Activated CD8-positive, alpha-beta memory T cell treated with anti-CD3 and anti-CD28 coated beads, Interleukin-2, amount 50 U/mL, for 1 hour (primary cell): Measurements from ENCODE around the gene DSE.

Experiments used
- DNase-seq: peaks from one replicate; pipeline ENCODE4 v3.0.0-alpha.2; 2020; ENCODE audit errors: extremely low read depth

Gene DSE

DNA sequence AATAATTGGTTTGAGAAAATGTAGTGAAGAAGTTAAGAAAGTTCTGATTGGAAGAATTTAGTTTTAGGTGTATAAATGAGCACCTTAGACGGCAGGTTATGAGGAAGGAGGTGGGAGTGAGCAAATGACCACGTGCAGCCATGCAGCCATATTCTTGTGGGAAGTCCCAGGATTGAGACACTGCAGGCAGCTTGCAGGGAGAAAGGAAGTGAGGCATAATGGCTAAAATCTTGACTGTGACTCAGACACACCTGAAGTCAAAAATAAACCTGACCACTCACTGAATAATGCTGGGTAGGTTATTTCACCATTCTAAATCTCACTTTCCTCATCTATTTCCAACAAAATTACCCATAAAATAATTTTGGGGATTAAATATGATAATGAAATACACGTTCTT lies 16.6 kb downstream of the DSE start:
- DNase-seq = no peak

GRCh38 chr6:116388924-116389323 lies 18.2 kb downstream of the DSE start:
- no peak for DNase-seq

GRCh38 chr6:116389357-116389756 lies 18.6 kb downstream of the DSE start:
- DNase-seq = no peak

GRCh38 chr6:116390581-116390980 lies 19.8 kb downstream of the DSE start:
- DNase-seq = no peak

- DNase-seq = no peak
Observed at GRCh38 chr6:116392132-116393013, 21.6 kb downstream of the DSE start.

DNA sequence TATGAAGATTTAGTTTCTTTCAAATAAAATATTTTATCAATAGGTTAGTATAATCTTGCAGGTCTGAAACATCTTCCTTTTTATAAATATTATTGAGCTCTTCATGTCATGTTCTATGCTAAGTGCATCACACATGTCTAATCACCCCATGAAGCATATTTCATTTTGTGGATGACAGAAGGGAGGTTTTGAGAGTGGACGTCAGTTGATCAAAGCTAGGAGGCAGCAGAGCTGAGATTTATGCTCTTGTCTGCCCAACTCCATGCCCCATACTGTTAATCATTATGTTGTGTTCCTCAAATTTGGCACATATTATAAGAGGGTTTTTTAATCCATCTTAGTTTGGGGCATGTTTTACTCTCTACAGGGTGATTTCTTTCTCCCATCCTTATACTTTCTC lies 22.7 kb downstream of the DSE start:
- no peak for DNase-seq

DNA sequence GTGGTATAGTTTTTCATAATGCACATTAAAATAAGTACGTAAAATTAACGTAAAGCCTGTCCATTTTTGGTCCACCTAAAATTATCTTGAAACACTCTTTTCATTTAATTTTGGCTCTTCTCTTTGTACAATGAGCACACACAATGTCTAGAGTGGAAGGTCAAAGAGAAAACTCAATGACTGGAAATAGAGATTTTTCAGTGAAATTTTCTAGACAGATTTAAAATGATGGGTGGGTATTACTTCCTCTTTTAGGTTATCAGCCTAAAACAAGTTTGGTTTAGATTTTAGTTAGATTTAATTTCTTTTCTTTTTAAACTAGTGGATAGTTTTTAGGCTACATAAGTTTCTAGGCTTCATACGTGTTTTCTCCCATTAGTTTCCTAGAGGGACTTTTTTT lies 24.9 kb downstream of the DSE start:
- no peak for DNase-seq

- DNase-seq = no peak
Observed at GRCh38 chr6:116396441-116396840, 25.7 kb downstream of the DSE start.

DNA sequence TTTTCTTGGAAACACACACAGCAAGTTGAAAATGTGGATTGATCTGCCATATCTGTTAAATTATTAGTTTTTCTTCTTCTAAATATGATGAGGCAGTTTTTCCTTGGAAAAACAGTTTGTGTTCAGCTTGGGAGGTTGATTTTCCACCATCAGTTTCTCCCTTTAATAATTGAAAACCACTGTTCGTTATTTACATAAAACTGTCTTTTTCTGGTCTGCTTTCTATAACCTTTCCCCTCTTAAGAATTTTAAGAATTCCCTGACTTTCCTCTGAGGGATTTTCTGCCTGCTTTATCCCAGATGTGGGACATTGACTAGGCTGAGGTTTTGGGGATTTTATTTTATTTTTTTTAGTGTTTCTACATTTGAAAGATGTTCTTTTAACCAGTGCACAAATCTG lies 27.2 kb downstream of the DSE start:
- no peak for DNase-seq

DNA sequence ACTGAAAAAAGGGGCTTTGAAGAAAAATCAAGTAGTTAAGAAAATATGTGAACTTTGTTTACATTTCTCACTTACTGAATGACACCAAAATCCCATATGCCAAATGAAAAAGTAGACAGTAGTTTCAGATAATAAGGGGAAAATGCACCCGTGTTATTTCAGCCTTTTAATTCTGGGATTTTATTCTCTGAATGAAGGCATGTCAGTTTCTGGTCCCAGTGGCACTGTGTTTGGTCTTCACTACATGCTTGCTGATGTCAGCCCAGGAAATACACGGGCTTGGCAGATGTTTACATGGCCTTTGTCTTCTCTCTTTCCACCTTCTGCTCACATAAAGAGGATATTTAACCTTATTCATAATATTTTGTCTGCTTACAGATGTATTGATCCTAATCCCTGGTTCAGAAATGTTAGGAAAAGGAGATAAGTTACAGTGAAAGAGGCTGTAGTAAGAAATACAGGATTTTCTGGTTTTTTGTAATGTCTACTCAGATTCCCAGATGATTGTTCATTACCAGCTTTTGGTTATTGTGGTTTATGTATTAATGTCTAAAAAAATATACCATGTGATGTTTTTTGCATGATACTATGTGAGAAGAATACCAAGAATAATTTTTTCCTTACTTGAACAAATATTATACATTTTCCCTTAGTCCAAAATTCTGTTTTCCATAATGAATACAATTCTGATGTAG lies 27.7 kb downstream of the DSE start:
- DNase-seq = no peak

DNA sequence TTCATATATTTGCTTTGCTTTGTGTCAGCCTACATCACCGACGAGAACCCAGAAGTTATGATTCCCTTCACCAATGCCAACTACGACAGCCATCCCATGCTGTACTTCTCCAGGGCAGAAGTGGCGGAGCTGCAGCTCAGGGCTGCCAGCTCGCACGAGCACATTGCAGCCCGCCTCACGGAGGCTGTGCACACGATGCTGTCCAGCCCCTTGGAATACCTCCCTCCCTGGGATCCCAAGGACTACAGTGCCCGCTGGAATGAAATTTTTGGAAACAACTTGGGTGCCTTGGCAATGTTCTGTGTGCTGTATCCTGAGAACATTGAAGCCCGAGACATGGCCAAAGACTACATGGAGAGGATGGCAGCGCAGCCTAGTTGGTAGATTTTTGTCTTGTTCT lies 28.5 kb downstream of the DSE start:
- no peak for DNase-seq

DNA sequence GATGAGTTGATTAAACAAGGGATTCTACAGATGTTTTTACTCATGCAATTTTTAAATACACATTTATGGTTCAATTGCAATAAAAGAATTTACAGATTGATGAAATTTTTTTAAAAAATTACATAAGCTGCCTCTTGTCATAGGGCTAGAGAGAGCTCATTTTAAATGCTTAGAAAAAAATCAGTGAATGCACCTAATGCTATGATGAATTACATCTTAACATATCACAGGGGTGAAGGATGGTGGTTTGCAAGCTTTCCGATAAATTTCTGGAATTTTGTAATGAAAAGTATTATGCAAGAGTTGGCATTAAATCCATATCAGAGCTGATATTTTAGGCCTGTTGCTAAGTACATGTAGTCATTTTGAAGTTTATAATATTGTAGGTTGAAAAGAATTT lies 29.6 kb downstream of the DSE start:
- DNase-seq = no peak

DNA sequence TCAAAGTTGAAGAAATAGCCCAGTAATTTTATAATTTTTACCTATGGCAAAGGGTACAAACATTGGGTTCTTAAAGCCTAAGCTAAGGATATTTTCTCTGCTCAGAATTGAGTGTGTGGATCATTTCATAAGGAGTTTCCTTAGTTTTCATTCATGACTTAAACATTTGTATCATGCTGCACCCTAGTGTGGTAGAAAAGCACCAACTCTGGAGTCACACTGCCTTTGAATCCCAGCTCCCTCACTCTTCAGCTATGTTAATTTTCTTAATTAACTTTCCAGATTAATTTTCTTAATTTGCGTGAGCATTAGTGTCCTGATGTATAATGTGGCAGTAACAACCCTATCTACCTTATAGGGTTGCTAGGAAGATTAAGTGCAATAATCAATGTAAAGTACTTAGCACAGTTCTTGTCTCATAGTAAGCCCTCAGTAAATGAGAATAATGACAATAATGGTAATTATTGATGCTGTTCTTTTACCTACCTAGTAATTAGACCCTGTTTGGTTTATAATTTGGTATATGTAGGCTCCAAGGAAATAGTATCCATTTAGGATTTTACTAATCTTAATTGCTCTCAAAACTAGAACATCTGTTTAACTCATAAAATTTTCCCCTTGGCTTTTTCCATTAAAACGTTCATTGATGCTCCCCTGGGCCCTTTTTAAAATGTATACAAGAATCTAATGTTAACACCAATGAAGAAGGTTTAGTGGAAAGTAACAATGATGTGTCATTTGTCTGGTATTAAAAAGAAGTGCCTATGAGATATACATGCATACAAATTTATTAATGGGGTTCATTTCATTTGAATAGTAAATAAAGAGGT lies 31.6 kb downstream of the DSE start:
- no peak for DNase-seq

GRCh38 chr6:116403205-116403604 lies 32.5 kb downstream of the DSE start:
- no peak for DNase-seq

DNA sequence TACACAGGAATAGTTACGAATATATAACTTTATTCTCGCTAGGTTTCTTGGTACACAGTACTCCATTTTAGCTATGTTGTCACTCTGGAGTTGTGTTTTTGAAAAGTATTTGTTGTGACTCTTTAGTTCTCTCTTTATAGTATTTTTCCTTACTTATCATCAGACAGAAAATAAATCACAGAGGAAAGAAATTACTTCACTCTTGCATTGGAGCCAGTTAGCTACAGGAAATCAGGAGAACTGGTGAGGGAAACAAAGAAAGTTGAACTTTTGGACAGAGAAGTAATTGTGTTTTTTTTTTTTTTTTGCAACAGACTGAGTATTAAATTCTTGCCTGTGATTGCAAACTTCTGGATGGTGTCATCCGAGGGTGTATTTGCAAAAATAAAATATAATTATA lies 33.9 kb downstream of the DSE start:
- DNase-seq = no peak

DNA sequence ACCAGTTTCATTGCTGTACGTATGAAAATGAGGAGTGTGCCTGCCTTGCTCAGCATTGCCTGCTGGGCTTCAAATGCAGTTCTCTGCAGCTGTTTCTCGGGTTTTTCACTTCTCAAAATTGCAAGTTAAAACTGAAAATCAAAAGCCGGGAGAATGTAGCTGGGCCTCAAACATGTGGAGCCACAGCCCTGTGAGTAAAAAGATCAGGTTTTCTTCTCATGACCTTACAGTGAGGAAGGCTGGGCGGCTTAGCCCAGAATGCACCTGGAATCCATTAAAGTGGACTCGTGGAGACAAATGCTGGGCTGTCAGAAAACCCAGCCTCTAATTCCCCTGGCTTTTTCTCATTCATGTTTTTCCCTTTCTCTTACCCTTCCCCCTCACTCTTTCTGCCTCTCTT lies 34.4 kb downstream of the DSE start:
- no peak for DNase-seq

DNA sequence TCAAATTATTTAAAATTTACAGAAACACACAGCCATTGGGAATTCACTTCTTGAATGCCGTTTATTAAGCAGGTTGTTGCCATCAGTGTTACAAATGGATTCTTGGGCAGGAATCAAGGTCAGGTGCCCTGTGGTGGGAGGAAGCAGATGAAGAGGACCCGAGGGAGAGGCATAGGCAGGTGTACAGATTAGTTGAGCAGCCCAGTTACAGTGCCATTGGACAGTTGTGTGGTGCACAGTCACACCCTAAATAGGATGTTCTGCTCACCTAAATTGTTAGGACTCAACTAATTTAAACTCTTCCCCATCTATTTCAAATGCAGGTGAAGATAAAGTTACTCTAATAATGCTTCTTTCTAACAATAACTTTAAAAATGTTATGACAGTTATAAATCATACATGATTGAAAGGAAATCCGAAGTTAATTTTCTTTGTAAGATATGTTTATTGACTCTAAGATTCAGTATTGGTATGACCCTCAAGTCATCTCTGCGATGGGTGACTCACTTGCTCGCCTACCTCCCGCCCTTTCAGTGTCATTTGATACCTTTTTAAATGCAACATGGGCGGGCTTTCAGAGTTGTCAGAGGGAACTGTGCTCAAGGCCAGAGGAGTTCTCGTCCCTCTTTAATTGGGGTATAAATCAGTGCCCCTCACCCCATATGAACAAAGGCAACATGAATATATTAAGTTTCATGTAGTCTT lies 35.1 kb downstream of the DSE start:
- no peak for DNase-seq

- no peak for DNase-seq
Observed at GRCh38 chr6:116406678-116407345, 36.1 kb downstream of the DSE start.

- no peak for DNase-seq
Observed at GRCh38 chr6:116408491-116408890, 37.7 kb downstream of the DSE start.

DNA sequence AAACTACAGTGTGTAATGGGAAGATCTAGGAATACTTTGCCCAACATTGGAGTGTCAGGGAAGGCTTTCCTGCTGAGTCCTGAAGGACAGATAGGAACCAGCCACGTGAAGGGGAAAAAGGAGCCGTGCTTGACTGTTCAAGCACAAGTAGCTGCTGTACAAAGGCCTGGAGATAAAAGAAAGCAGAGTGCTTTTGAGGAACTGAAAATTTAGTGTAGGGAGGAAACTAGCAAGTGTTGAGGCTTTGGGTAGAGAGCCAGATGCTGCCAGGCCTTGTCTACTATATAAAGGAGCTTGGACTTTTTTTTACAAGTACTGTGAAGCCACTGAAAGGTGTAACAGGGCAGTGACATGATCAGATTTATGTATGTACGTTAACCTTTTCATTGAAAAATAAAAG lies 39.0 kb downstream of the DSE start:
- DNase-seq = no peak

DNA sequence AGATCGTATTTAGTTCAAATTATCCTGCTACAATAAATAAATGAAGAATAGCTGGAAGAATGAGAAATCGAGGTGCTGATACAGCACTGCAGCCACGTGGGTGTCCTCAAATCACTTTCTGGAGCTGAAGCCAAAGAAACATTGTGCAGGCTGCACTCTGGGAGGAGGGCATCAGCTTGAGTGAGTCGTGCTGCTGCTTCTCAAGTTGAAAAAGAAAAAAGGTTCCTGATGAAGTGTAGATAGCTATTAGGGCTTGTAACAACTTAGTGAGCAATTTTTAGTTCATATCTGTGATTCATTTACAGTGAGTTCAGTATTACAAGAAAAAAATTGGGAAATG lies 40.5 kb downstream of the DSE start:
- DNase-seq = no peak
